Tibial nerve (tissue), 4 donors: ENCODE measurements around the gene SPEN. TPM values are rescaled to one million over a fixed set of nuclear protein-coding genes. Genes with fewer than 3 reads are reported as not detected.
A peak's percentile ranks its signal among the peaks of the same experiment; 100 is the strongest.

Experiments
- DNase-seq, 2 donors: peaks; one replicate each; pipeline ENCODE4 v3.0.0-alpha.2; 2019; ENCODE audit warnings: low spot score in 2 of 2
- H3K27ac ChIP-seq, 4 donors: fragments of 200-600 bp; sonication (generic) in 3 of 4; one replicate each; pipeline ENCODE4 v1.5.1; 2017 to 2019; ENCODE audit warnings: mild to moderate bottlenecking in 1 of 4
- H3K27me3 ChIP-seq, 2 donors: fragments of 200-600 bp; sonication (generic) in 1 of 2; one replicate each; pipeline versions ENCODE4 v1.5.1 to v1.6.0; 2017 to 2019
- H3K36me3 ChIP-seq, 3 donors: fragments of 200-600 bp; sonication (generic); one replicate each; pipeline ENCODE4 v1.5.1; 2018 to 2019
- H3K4me1 ChIP-seq, 4 donors: fragments of 200-600 bp; sonication (generic) in 3 of 4; one replicate each; pipeline ENCODE4 v1.5.1; 2017 to 2019
- H3K4me3 ChIP-seq, 4 donors: fragments of 200-600 bp; sonication (generic) in 3 of 4; one replicate each; pipeline ENCODE4 v1.5.1; 2017 to 2019; ENCODE audit warnings: mild to moderate bottlenecking in 1 of 4, moderate library complexity in 1 of 4
- H3K9me3 ChIP-seq, 4 donors: fragments of 200-600 bp; sonication (generic) in 3 of 4; one replicate each; pipeline ENCODE4 v1.5.1; 2017 to 2019
- EP300 ChIP-seq, 2 donors: sonication (generic); formaldehyde crosslinking; IDR thresholded peaks; one replicate each; pipeline ENCODE4 v1.6.1; 2017; ENCODE audit warnings: antibody characterized with exemption in 2 of 2, mild to moderate bottlenecking in 1 of 2
- POLR2A ChIP-seq, 2 donors: fragments of 450-650 bp; IDR thresholded peaks; one replicate each; pipeline ENCODE4 v1.6.1; 2017; ENCODE audit warnings: antibody characterized with exemption in 2 of 2, mild to moderate bottlenecking in 2 of 2, moderate library complexity in 2 of 2
- WGBS, 2 donors: methylation state at CpG; one replicate each; pipeline ENCODE4 v1.1.5; 2018; 5-methylcytosine and 5-hydroxymethylcytosine counted together
- total RNA-seq, 4 donors: library from RNA; depleted of rRNA; stranded (reverse); fragments of >200 nt; gene quantifications; one replicate each; pipeline ENCODE4 v1.1.0, GENCODE V29; 2016
- TF ChIP-seq, protein P1 (sequence below), 5 experiments: fragments of 200-600 bp in 3 of 5; fragments of 450-650 bp in 2 of 5; sonication (generic) in 3 of 5; IDR thresholded peaks; one replicate each; pipeline ENCODE4 v1.5.1; 2016 to 2019; ENCODE audit warnings: antibody characterized with exemption in 5 of 5, mild to moderate bottlenecking in 3 of 5, moderate library complexity in 2 of 5

Gene SPEN
- total RNA-seq, 4 donors from 2014 or later = 67.9 to 87.0 (median 77.8) TPM

DNA sequence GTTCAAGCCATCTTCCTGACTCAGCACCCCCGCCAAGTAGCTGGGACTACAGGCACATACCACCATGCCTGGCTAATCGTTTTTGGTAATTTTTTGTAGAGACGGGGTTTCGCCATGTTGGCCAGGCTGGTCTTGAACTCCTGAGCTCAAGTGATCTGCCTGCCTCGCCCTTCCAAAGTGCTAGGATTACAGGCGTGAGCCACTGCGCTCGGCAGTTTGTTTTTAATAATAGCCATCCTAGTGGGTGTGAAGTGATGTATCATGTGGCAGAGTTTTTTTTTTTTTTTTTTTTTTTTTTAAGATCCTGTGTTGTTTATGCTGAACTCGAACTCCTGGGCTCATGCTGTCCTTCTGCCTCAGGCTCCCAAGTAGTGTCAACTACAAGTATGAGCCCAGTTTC is 51.8 kb downstream of the SPEN start:
- H3K4me1 ChIP-seq = peaks cover 0 to 53% (median 17%) of the 10 kb centered on the region in 4 donors

DNA sequence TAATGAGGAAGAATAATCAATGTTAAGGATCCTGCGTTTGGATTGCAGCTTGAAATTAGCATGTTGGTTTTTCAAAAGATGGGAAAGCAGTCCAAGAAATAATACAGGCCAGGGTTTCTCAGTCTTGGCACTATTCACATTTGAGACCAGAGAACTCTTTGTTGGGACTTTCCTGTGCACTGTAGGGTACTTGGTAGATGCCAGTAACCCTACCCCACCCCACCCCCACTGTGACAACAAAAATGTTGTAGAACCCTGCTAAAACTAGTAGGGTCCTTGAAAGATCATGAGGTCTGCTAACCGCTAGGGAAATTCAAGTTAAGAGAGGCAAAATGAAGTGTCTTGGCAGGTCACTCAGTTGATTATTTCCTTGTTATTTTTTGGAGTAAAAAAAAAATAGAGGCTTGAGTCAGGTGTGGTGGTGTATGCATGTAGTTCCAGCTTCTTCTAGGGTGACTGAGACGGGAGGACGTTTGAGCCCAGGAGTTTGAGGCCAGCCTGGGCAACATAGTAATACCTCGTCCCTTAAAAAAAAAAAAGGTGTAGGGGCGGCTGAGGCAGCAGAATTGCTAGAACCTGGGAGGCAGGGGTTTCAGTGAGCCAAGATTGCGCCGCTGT is 53.3 kb downstream of the SPEN start:
- TF ChIP-seq EP300 (IDR thresholded peaks at IDR 0.05) = no peak
- TF ChIP-seq, protein P1, sequence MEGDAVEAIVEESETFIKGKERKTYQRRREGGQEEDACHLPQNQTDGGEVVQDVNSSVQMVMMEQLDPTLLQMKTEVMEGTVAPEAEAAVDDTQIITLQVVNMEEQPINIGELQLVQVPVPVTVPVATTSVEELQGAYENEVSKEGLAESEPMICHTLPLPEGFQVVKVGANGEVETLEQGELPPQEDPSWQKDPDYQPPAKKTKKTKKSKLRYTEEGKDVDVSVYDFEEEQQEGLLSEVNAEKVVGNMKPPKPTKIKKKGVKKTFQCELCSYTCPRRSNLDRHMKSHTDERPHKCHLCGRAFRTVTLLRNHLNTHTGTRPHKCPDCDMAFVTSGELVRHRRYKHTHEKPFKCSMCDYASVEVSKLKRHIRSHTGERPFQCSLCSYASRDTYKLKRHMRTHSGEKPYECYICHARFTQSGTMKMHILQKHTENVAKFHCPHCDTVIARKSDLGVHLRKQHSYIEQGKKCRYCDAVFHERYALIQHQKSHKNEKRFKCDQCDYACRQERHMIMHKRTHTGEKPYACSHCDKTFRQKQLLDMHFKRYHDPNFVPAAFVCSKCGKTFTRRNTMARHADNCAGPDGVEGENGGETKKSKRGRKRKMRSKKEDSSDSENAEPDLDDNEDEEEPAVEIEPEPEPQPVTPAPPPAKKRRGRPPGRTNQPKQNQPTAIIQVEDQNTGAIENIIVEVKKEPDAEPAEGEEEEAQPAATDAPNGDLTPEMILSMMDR (IDR thresholded peaks at IDR 0.05) = no peak
- no peak for TF ChIP-seq POLR2A (IDR thresholded peaks at IDR 0.05)
- no peak for DNase-seq
- Histone ChIP-seq H3K27ac (peak overlapping the region in 2 of 4 donors; percentile 66 to 75), H3K27me3 (no peaks in the 10 kb centered on the region), H3K4me1 (peaks cover 0 to 61% (median 15%) of the 10 kb centered on the region in 4 donors), H3K36me3 (peaks cover 0 to 10% (median 0%) of the 10 kb centered on the region in 3 donors), H3K9me3 (no peaks in the 10 kb centered on the region), H3K4me3 (no peak overlapping the region)
- WGBS, 2 donors = 57 to 58% methylated on average over 8 of the region's 8 CpGs

More for the DNA sequence above, 51.8 kb downstream of the SPEN start:
- H3K9me3 ChIP-seq = no peaks in the 10 kb centered on the region
- no peak overlapping the region for H3K4me3 ChIP-seq
- TF ChIP-seq, protein P1 (IDR thresholded peaks at IDR 0.05) = no peak
- no peak for TF ChIP-seq EP300 (IDR thresholded peaks at IDR 0.05)
- TF ChIP-seq POLR2A (IDR thresholded peaks at IDR 0.05) = no peak
- peaks cover 0 to 5% (median 0%) of the 10 kb centered on the region in 3 donors for H3K36me3 ChIP-seq
- 94% methylated on average over 9 of the region's 9 CpGs for WGBS, 2 donors
- no peak for DNase-seq
- H3K27me3 ChIP-seq = no peaks in the 10 kb centered on the region
- no peak overlapping the region for H3K27ac ChIP-seq

DNA sequence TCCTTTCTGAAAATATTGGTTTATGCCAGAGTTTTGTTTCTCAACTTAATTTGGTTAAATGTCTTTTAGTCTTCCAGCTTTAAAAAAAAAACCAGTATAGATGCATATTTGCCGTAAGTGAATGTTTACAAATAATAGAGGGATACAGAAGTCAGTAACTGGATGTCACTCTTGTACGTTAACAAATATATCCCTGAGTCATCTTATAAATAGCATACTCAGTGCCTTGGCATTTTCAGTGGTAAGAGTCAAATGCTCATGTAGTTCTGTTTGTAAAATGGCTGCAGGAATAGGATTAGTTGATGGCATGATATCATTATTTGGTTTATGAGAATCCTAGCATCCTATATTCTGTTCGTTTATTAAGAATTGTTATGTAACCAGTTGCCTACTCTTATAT is 55.4 kb downstream of the SPEN start:
- WGBS, 2 donors = 52 to 64% methylated on average over 3 of the region's 3 CpGs
- no peak for DNase-seq
- peaks cover 0 to 52% (median 15%) of the 10 kb centered on the region in 4 donors for H3K4me1 ChIP-seq

DNA sequence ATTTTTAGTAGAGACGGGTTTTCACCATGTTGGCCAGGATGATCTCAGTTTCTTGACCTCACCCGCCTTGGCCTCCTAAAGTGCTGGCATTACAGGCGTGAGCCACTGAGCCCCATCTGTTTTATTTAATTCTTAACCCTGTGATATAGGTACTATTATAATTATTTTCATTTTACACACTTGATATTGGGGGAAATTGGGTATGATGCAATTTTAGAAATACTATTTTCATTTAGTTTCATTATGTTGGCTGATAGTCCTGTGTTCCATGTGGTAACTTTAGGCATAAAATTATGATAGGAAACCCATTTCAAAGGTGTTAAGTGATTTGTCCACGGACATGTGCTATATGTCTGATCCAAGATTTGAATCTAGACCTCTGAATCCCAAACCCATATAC is 61.1 kb downstream of the SPEN start:
- Histone ChIP-seq H3K4me3 (no peak overlapping the region), H3K36me3 (peaks cover 0 to 43% (median 13%) of the 10 kb centered on the region in 3 donors), H3K27me3 (no peaks in the 10 kb centered on the region), H3K9me3 (no peaks in the 10 kb centered on the region), H3K27ac (no peak overlapping the region), H3K4me1 (peaks cover 0 to 22% (median under 1%) of the 10 kb centered on the region in 4 donors)
- no peak for DNase-seq
- TF ChIP-seq, protein P1 (IDR thresholded peaks at IDR 0.05) = no peak
- TF ChIP-seq POLR2A (IDR thresholded peaks at IDR 0.05) (no peak), EP300 (IDR thresholded peaks at IDR 0.05) (no peak)
- WGBS, 2 donors = 94 to 97% methylated on average over 4 of the region's 4 CpGs

More for the DNA sequence above, 55.4 kb downstream of the SPEN start:
- Histone ChIP-seq H3K27ac (peak overlapping the region in 1 of 4 donors; percentile 47), H3K9me3 (no peaks in the 10 kb centered on the region), H3K27me3 (no peaks in the 10 kb centered on the region), H3K4me3 (no peak overlapping the region), H3K36me3 (peaks cover 0 to 10% (median 0%) of the 10 kb centered on the region in 3 donors)
- no peak for TF ChIP-seq EP300 (IDR thresholded peaks at IDR 0.05)
- TF ChIP-seq, protein P1 (IDR thresholded peaks at IDR 0.05) = no peak
- no peak for TF ChIP-seq POLR2A (IDR thresholded peaks at IDR 0.05)

DNA sequence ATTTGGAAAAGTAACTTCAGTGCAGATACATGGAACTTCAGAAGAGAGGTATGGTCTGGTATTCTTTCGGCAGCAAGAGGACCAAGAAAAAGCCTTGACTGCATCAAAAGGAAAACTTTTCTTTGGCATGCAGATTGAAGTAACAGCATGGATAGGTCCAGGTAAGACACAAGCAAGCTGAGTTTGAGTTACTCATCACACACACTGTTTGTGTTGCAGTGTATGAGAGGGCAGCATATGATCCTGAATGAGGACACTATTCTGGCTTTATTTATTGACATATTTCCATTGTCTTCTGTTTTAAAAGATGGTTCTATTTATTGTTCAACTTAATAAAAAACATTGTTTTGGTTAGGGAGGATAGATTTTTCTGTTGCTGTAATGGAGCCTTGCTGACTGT is 63.6 kb downstream of the SPEN start:
- Histone ChIP-seq H3K27ac (no peak overlapping the region), H3K4me3 (no peak overlapping the region), H3K27me3 (no peaks in the 10 kb centered on the region), H3K36me3 (peaks cover 2 to 54% (median 13%) of the 10 kb centered on the region in 3 donors), H3K4me1 (peaks cover 0 to 8% (median 3%) of the 10 kb centered on the region in 4 donors), H3K9me3 (no peaks in the 10 kb centered on the region)
- WGBS, 2 donors = 98% methylated on average over 1 of the region's 1 CpG
- DNase-seq = no peak
- TF ChIP-seq, protein P1 (IDR thresholded peaks at IDR 0.05) = no peak
- no peak for TF ChIP-seq POLR2A (IDR thresholded peaks at IDR 0.05)
- TF ChIP-seq EP300 (IDR thresholded peaks at IDR 0.05) = no peak
